Endothelial cell of umbilical vein (primary cell): Measurements from ENCODE around the gene HK3. TPM values are rescaled to one million over a fixed set of nuclear protein-coding genes. Genes with fewer than 3 reads are reported as not detected.

ENCODE experiments used
- BruUV-seq: library from RNA; stranded (reverse); fragments of 400-500 nt; replicated peaks from 2 replicates; lab custom pipeline; 2021; lab: Mats Ljungman, UMichigan
- CTCF ChIA-PET: fragments of 300-600, 350-600 bp; sonication (Branson Sonifier 250); formaldehyde crosslinking; loops from one replicate; lab custom pipeline; 2021; ENCODE audit warnings: antibody characterized with exemption, inconsistent platforms; lab: Charles Lee
- POLR2A ChIA-PET: fragments of 300-600, 350-600 bp; sonication (Branson Sonifier 250); formaldehyde crosslinking; loops from one replicate; lab custom pipeline; 2021; ENCODE audit warnings: antibody characterized with exemption, inconsistent platforms; lab: Charles Lee
- DNase-seq: peaks from one replicate; pipeline ENCODE4 v3.0.0-alpha.2; 2011; ENCODE audit warnings: low read depth, low spot score
- FAIRE-seq: peaks from 2 replicates; lab custom pipeline; 2011; peaks lifted over from hg19 to GRCh38; lab: Jason Lieb, UNC
- H2AFZ ChIP-seq: 2 replicates; pipeline ENCODE4 v1.6.0; 2012; ENCODE audit warnings: low read depth, low read length, control low read depth, inconsistent platforms
- H3K27ac ChIP-seq: 2 replicates; pipeline ENCODE4 v1.5.1; 2011; ENCODE audit warnings: low read depth, mild to moderate bottlenecking, control low read depth, low read length, moderate library complexity; ENCODE audit not compliant: insufficient read depth
- H3K27me3 ChIP-seq, 2 experiments: 2 replicates each; pipeline versions ENCODE4 v1.6.0 to v1.6.1; 2011; ENCODE audit warnings: low read length in 2 of 2, mixed read lengths in 1 of 2; ENCODE audit not compliant: control insufficient read depth in 2 of 2, insufficient read depth in 2 of 2
- H3K36me3 ChIP-seq, 2 experiments: 2 replicates in 1 of 2; 3 replicates in 1 of 2; pipeline ENCODE4 v1.5.1; 2011; ENCODE audit warnings: low read length in 2 of 2, mild to moderate bottlenecking in 1 of 2, moderate library complexity in 1 of 2; ENCODE audit not compliant: control insufficient read depth in 2 of 2, insufficient read depth in 2 of 2; ENCODE audit errors: extremely low read depth in 1 of 2
- H3K4me1 ChIP-seq: 3 replicates; pipeline ENCODE4 v1.5.1; 2011; ENCODE audit warnings: mild to moderate bottlenecking, low read length; ENCODE audit not compliant: control insufficient read depth, insufficient read depth; ENCODE audit errors: extremely low read depth
- H3K4me2 ChIP-seq: 2 replicates; pipeline ENCODE4 v1.6.1; 2011; ENCODE audit warnings: low read length, control low read depth, mixed read lengths; ENCODE audit not compliant: insufficient read depth
- H3K4me3 ChIP-seq, 3 experiments: fragments of 200-600 bp in 1 of 3; sonication (generic), shearing (Covaris generic) in 1 of 3; replicated peaks in 1 of 3; 2 replicates each; pipeline ENCODE4 v1.5.1; 2011 to 2016; ENCODE audit warnings: control low read depth in 3 of 3, low read length in 3 of 3, mild to moderate bottlenecking in 2 of 3, inconsistent platforms in 1 of 3, low read depth in 1 of 3, moderate library complexity in 1 of 3; ENCODE audit not compliant: insufficient read depth in 1 of 3
- H3K79me2 ChIP-seq: 2 replicates; pipeline ENCODE4 v1.6.0; 2012; ENCODE audit warnings: low read length, inconsistent platforms; ENCODE audit not compliant: control insufficient read depth, insufficient read depth
- H3K9ac ChIP-seq: replicated peaks from 2 replicates; pipeline ENCODE3; 2011; ENCODE audit warnings: low read length, control low read depth; ENCODE audit not compliant: insufficient read depth; ENCODE audit errors: extremely low read depth
- H3K9me1 ChIP-seq: replicated peaks from 3 replicates; pipeline ENCODE4 v1.6.0; 2011; ENCODE audit warnings: mild to moderate bottlenecking, low read length; ENCODE audit not compliant: control insufficient read depth, insufficient read depth; ENCODE audit errors: extremely low read depth
- H3K9me3 ChIP-seq: replicated peaks from 2 replicates; pipeline ENCODE4 v1.5.1; 2012; ENCODE audit warnings: low read length, inconsistent platforms; ENCODE audit not compliant: control insufficient read depth, insufficient read depth
- H4K20me1 ChIP-seq: replicated peaks from 2 replicates; pipeline ENCODE3; 2011; ENCODE audit warnings: mild to moderate bottlenecking, low read length; ENCODE audit not compliant: control insufficient read depth, insufficient read depth; ENCODE audit errors: extremely low read depth
- CTCF ChIP-seq, 2 donors: IDR thresholded peaks; 1 replicate in 1 of 2; 2 replicates in 1 of 2; pipeline ENCODE4 v1.5.1; 2011; ENCODE audit warnings: low read length in 2 of 2, mild to moderate bottlenecking in 2 of 2, moderate library complexity in 2 of 2, control low read depth in 1 of 2, inconsistent platforms in 1 of 2, low read depth in 1 of 2; ENCODE audit not compliant: insufficient read depth in 1 of 2; ENCODE audit errors: extremely low read depth in 1 of 2
- EZH2 ChIP-seq: IDR thresholded peaks from 2 replicates; pipeline ENCODE4 v1.6.1; 2012; ENCODE audit warnings: borderline replicate concordance, low read depth, mild to moderate bottlenecking, moderate library complexity, low read length, inconsistent platforms; ENCODE audit not compliant: severe bottlenecking
- FOS ChIP-seq: IDR thresholded peaks from 2 replicates; pipeline ENCODE4 v1.6.1; 2011; ENCODE audit warnings: mild to moderate bottlenecking, low read length, moderate library complexity, borderline replicate concordance; ENCODE audit not compliant: insufficient read depth
- GATA2 ChIP-seq: IDR thresholded peaks from 2 replicates; pipeline ENCODE4 v1.7.0; 2011; ENCODE audit warnings: low read depth, mild to moderate bottlenecking, moderate library complexity, mixed read lengths, low read length; ENCODE audit not compliant: insufficient read length, insufficient read depth
- JUN ChIP-seq: IDR thresholded peaks from 2 replicates; pipeline ENCODE4 v1.6.1; 2011; ENCODE audit warnings: borderline replicate concordance, low read depth; ENCODE audit not compliant: insufficient read length, insufficient read depth
- MYC ChIP-seq: IDR thresholded peaks from one replicate; pipeline ENCODE4 v1.6.1; 2011; ENCODE audit warnings: mild to moderate bottlenecking, low read depth, low read length
- POLR2A ChIP-seq: IDR thresholded peaks from 2 replicates; pipeline ENCODE4 v1.6.1; 2012; ENCODE audit warnings: low read depth, mild to moderate bottlenecking, control low read depth, low read length
- POLR2AphosphoS5 ChIP-seq: IDR thresholded peaks from 2 replicates; pipeline ENCODE4 v1.6.1; 2012; ENCODE audit warnings: low read depth, mild to moderate bottlenecking, control low read depth, low read length, moderate library complexity; ENCODE audit not compliant: insufficient read depth
- dilution Hi-C: fragments of 300-500 bp; cut with MboI; formaldehyde crosslinking; loops from one replicate; pipeline ENCODE4 v1.15.0; 2019; ENCODE audit warnings: low sequenced_read_pairs; ENCODE audit not compliant: extremely low pct_ligation_motif_present
- intact Hi-C: fragments of 100-400 bp; cut with micrococcal nuclease; formaldehyde crosslinking; loops from one replicate; pipeline ENCODE4 v1.10.0; 2022
- polyA plus RNA-seq, 4 experiments: library from polyadenylated mRNA; depleted of rRNA in 3 of 4; stranded (reverse) in 3 of 4; unstranded in 1 of 4; fragments of >200 nt; gene quantifications; 2 replicates each; pipeline versions ENCODE4 v1.2.1 to v1.2.3, GENCODE V29; 2011 to 2012; ENCODE audit warnings: missing spikeins in 1 of 4
- total RNA-seq: library from RNA; stranded (reverse); gene quantifications from 2 replicates; pipeline ENCODE4 v1.2.3, GENCODE V29; 2021
- TF ChIP-seq, protein P1 (sequence below): IDR thresholded peaks from 2 replicates; pipeline ENCODE4 v1.6.1; 2011; ENCODE audit not compliant: insufficient read depth, insufficient read length

Gene HK3
- total and polyA plus RNA-seq, 2 donors (not counting 3 experiments of a cell fraction or from before 2014, with no cell fraction given), result not detected

DNA sequence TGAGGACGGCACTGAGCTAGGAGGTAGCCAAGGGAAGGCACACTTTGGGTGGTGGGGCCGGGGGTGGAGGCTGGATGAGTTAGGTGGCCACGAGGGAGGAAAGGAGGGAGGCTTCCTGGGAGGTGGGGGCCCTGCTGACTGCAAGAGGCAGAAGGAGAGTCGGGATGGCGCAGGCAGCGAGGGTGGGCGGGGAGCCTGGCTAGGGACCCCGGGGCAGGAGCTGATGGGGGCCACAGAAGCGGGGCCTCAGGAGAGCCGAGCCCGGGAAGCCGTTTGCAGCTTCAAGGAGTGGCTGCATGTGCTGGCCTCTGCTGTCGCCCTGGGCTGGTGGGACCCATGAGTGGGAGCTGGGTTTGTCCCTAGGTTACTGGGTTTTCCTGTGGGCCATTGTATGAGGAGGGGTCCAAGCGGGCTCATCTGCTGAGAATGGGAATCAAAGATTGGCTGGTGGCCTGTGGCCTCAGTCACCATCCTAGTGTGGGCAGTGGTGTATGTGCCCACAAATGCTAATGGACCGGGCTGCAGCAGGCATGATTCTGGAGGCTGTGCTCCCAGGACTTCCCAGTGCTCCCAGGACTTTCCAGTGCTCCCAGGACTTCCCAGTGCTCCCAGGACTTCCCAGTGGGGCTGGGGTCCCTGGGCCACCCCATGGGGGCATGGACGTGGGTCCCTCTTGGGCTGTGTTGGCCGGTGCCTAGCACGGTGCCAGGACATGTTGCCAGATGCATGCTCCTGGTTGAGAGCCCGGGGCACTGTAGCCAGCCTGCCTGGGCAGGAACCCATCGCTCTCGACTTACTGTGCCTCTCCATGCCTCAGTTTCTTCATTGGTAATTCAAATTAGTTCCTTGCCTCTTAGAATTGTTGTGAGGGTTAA is 48.5 kb downstream of the HK3 start:
- intact Hi-C loops (no loop called here), dilution Hi-C loops (no loop called here)
- Histone ChIP-seq H3K36me3 (no peaks in the 10 kb centered on the region), H3K79me2 (no peaks in the 10 kb centered on the region), H3K4me2 (no peak overlapping the region), H3K27ac (no peak overlapping the region), H3K9me3 (no peaks in the 10 kb centered on the region), H3K27me3 (no peaks in the 10 kb centered on the region), H4K20me1 (no peaks in the 10 kb centered on the region), H3K4me3 (no peak overlapping the region), H2AFZ (no peak overlapping the region), H3K9me1 (no peaks in the 10 kb centered on the region), H3K9ac (no peak overlapping the region), H3K4me1 (no peaks in the 10 kb centered on the region)
- POLR2A ChIA-PET, result no interaction called here
- no peak for TF ChIP-seq CTCF (IDR thresholded peaks at IDR 0.05; ENCODE audit: extremely low read depth in 1 of 2, insufficient read depth in 1 of 2, low read depth in 1 of 2, low read length in 2 of 2)
- no peak for TF ChIP-seq JUN
- DNase-seq, result no peak
- no peak for FAIRE-seq
- CTCF ChIA-PET, result interaction anchor here (2.4 kb wide), 1 partner anchor 190 kb away, joined by 7 read pairs; no protein-coding TSS in a partner anchor
- BruUV-seq, result no TSS peak

- Histone ChIP-seq H3K9ac (no peak overlapping the region), H3K36me3 (no peaks in the 10 kb centered on the region), H2AFZ (no peak overlapping the region), H4K20me1 (no peaks in the 10 kb centered on the region), H3K27me3 (no peaks in the 10 kb centered on the region), H3K27ac (no peak overlapping the region), H3K9me1 (no peaks in the 10 kb centered on the region), H3K9me3 (no peaks in the 10 kb centered on the region), H3K4me2 (no peak overlapping the region), H3K4me1 (no peaks in the 10 kb centered on the region), H3K79me2 (no peaks in the 10 kb centered on the region), H3K4me3 (no peak overlapping the region)
- ChIA-PET POLR2A (no interaction called here), CTCF (interaction anchor here (1.3 kb wide), 1 partner anchor 12 kb away, joined by 3 read pairs; no protein-coding TSS in a partner anchor)
- intact Hi-C loops (no loop called here), dilution Hi-C loops (no loop called here)
- TF ChIP-seq EZH2 (no peak), CTCF (IDR thresholded peaks at IDR 0.05; ENCODE audit: extremely low read depth in 1 of 2, insufficient read depth in 1 of 2, low read depth in 1 of 2, low read length in 2 of 2) (no peak), MYC (no peak), GATA2 (no peak), JUN (no peak), FOS (no peak), POLR2A (no peak), POLR2AphosphoS5 (no peak)
- TF ChIP-seq, protein P1, sequence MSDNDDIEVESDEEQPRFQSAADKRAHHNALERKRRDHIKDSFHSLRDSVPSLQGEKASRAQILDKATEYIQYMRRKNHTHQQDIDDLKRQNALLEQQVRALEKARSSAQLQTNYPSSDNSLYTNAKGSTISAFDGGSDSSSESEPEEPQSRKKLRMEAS, result no peak
- no TSS peak for BruUV-seq
- DNase-seq, result no peak
- FAIRE-seq, result no peak
Measured at GRCh38 chr5:176849611-176850227, 49.4 kb downstream of the HK3 start.
